Measurements from ENCODE around the gene NAV1.

Gene NAV1

DNA sequence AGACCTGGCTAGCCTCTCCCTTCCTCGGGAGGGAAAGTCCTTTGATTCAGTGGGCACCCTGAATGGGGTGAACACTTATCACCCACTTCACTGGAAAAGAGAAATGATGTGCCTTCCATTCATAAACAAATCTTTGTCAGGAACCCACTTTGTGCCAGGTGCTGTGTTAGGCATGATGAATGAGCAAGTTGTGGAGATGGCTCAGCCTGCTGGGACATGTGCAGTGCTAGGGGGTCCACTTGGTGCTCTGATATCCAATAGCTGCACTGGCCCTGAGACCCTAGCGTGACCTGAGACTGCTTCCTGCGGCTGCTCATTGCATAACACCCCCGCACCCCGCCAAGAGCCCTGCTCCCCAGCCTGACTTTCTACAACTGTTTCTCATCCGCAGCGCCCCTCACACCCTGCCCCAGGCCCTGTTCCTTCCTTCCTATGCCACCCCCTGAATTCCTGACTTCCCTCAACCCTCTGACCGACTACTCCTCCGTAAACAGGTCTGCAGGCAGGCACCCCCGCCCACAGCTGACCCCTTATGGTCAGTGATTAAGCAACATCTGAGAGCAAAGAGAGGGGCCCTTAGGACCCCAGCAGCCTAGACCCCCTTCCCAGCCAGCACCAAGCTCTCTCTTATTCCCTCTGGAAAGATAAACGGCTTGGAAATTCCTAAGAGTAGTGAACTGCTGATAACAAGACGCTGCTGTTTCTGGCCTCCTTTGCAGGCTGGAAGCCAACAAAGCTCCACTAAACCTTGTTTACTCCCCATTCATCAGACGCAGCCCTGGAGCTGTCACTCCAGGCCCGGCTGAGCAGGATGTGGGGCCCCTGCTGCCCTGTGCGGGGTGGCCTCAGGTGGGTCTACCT is 44.9 kb upstream of the NAV1 start:
- Histone ChIP-seq H3K4me2 (no peak overlapping the region), H3K4me1 (peaks cover 26 to 40% (median 31%) of the 10 kb centered on the region in 10 experiments), H3K36me3 (peaks cover 44 to 72% (median 53%) of the 10 kb centered on the region in 11 experiments), H3K9me3 (replicated peaks in 1 of 11) (peaks cover 0 to 20% (median 7%) of the 10 kb centered on the region in 11 experiments; a peak in 13 of 22 replicates), H4K20me1 (peaks cover 0 to 39% (median 11%) of the 10 kb centered on the region in 11 experiments; a peak in 15 of 22 replicates), H3K9ac (no peak overlapping the region), H3K27me3 (no peaks in the 10 kb centered on the region), H3K27ac (no peak overlapping the region), H3K4me3 (no peak overlapping the region)
- no peak for TF ChIP-seq Cebpa-rat (IDR thresholded peaks at IDR 0.05)

DNA sequence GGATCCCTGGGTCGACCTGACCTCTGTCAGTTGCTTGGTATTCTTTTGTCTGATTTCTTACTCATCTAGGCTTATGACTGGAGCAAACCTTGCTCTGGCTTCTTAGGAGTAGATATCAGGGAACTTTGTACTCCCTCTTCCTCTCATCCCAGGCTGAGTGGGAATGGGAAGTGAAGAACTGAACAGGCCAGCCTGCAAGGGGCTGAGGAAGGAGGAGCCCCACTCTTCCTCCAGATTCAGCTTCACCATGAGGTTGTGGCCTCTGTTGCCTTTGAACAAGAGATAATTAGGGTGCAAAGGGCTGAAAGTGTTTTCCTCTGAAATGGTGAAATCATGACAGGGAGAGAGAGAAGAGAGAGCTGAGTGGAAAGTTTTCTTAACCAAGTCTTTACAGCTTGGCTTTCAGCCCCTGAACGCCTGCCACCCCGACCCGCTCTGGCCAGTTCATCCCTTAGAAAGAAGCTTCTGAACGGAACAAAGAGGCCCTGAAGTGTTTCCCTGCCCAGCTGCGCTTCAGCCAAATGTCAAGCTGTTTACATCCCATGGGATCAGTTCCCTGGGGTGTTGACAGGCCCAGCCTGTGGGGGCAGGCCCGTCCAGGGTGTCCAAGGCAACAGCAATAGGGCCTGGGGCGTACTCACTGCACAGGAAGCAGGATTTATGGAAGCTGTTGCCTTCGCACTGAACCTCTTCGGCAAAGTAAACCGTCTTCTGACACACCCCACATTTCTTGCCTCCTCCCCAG is 43.2 kb upstream of the NAV1 start:
- peaks cover 36 to 66% (median 44%) of the 10 kb centered on the region in 11 experiments for H3K36me3 ChIP-seq
- H3K27ac ChIP-seq = no peak overlapping the region
- H3K4me3 ChIP-seq = no peak overlapping the region
- no peaks in the 10 kb centered on the region for H3K27me3 ChIP-seq
- TF ChIP-seq Cebpa-rat (IDR thresholded peaks at IDR 0.05) = no peak
- peaks cover 0 to 20% (median 7%) of the 10 kb centered on the region in 11 experiments; a peak in 13 of 22 replicates for H3K9me3 ChIP-seq (replicated peaks in 1 of 11)
- peaks cover 12 to 22% (median 15%) of the 10 kb centered on the region in 10 experiments for H3K4me1 ChIP-seq
- H4K20me1 ChIP-seq = peaks cover 0 to 52% (median 17%) of the 10 kb centered on the region in 11 experiments; a peak in 16 of 22 replicates
- peak overlapping the region in 2 of 11 experiments; percentile 2 to 35; a peak in 2 of 22 replicates for H3K9ac ChIP-seq
- peak overlapping the region in 7 of 11 experiments; percentile 19 to 54 (median 46); a peak in 13 of 22 replicates for H3K4me2 ChIP-seq

DNA sequence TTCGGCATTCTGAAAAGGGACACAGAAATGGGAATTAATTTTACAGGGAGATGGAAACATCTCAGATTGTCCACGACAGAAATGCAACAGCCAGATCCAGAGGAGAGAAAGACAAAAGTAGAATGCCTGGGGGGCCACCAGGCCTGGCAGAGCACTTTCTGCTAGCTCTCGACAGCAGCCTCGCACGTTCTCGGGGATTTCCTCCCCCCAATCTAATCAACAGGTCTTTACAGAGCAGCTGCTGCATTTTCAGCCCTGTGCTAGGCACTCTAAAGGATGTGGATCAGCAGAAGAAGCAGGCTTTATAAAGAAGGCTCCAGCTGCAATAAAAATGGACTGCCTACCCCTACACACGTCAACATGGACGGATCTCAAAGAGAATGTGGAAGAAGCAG is 42.6 kb upstream of the NAV1 start:
- peaks cover 0 to 52% (median 23%) of the 10 kb centered on the region in 11 experiments; a peak in 16 of 22 replicates for H4K20me1 ChIP-seq
- no peak for TF ChIP-seq Cebpa-rat (IDR thresholded peaks at IDR 0.05)
- peaks cover 0 to 20% (median 7%) of the 10 kb centered on the region in 11 experiments; a peak in 13 of 22 replicates for H3K9me3 ChIP-seq (replicated peaks in 1 of 11)
- H3K4me2 ChIP-seq = peak overlapping the region in 7 of 11 experiments; percentile 19 to 54 (median 46); a peak in 11 of 22 replicates
- no peak overlapping the region; a peak in 1 of 22 replicates for H3K9ac ChIP-seq
- H3K4me3 ChIP-seq = no peak overlapping the region
- H3K36me3 ChIP-seq = peaks cover 36 to 66% (median 44%) of the 10 kb centered on the region in 11 experiments
- H3K27me3 ChIP-seq = no peaks in the 10 kb centered on the region
- peaks cover 6 to 17% (median 10%) of the 10 kb centered on the region in 10 experiments for H3K4me1 ChIP-seq
- no peak overlapping the region for H3K27ac ChIP-seq

DNA sequence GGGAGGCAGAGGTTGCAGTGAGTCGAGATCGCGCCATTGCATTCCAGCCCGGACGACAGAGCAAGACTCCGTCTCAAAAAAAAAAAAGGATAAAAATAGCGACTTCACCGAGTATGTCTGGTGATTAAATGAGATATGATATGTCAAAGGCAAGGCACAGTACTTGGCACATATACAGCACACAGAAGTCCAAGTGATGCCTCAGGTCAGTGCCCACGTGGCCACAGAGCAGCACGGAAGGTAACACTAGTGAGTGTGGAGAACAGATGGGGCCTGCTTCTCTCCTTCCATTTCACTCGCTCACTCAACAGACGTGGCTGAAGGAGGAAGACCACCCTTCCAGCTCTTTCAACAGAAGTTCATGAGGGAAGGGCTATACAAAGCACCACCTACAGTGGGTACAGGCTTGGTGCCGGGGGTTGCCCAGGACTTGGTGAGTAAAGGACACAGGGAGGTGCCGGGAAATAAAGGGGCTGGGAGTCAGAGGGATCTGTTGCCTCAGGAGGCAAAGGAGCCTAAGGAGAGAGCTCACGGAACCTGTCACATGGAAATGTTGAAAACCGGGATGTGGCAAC is 40.9 kb upstream of the NAV1 start:
- Histone ChIP-seq H3K4me2 (no peak overlapping the region), H3K27ac (no peak overlapping the region), H4K20me1 (peaks cover 0 to 58% (median 24%) of the 10 kb centered on the region in 11 experiments; a peak in 16 of 22 replicates), H3K4me1 (peaks cover 0 to 22% (median 12%) of the 10 kb centered on the region in 10 experiments; a peak in 16 of 20 replicates), H3K9ac (no peak overlapping the region), H3K36me3 (peaks cover 29 to 54% (median 36%) of the 10 kb centered on the region in 11 experiments), H3K4me3 (no peak overlapping the region), H3K9me3 (replicated peaks in 1 of 11) (peaks cover 0 to 16% (median 7%) of the 10 kb centered on the region in 11 experiments; a peak in 13 of 22 replicates), H3K27me3 (no peaks in the 10 kb centered on the region)
- no peak for TF ChIP-seq Cebpa-rat (IDR thresholded peaks at IDR 0.05)

DNA sequence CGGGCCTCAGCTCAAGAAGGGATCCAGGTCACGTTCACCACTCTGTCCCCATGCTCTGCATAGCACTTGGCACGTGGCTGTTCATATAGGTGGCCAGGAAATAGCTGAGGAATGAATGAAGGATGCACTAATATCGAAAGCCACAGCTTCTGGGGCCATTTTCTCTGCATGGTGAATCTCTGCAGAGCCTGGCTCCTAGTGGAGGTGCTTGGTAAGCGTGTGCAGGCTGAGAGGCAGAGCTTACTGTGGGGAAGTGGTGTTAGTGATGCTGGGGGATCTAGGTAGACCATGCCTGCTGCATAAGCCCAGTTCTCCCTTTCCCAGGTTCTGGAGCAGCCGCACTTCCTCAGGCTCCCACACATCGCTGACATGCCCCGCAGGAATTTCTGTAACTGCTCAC is 40.3 kb upstream of the NAV1 start:
- H3K4me1 ChIP-seq = peaks cover 0 to 28% (median 17%) of the 10 kb centered on the region in 10 experiments; a peak in 17 of 20 replicates
- peaks cover 0 to 64% (median 26%) of the 10 kb centered on the region in 11 experiments; a peak in 16 of 22 replicates for H4K20me1 ChIP-seq
- H3K36me3 ChIP-seq = peaks cover 23 to 54% (median 30%) of the 10 kb centered on the region in 11 experiments
- no peak overlapping the region for H3K4me2 ChIP-seq
- no peak overlapping the region for H3K4me3 ChIP-seq
- no peaks in the 10 kb centered on the region for H3K27me3 ChIP-seq
- no peak overlapping the region for H3K9ac ChIP-seq
- H3K27ac ChIP-seq = no peak overlapping the region
- peaks cover 0 to 10% (median 4%) of the 10 kb centered on the region in 11 experiments; a peak in 13 of 22 replicates for H3K9me3 ChIP-seq (replicated peaks in 1 of 11)
- no peak for TF ChIP-seq Cebpa-rat (IDR thresholded peaks at IDR 0.05)

DNA sequence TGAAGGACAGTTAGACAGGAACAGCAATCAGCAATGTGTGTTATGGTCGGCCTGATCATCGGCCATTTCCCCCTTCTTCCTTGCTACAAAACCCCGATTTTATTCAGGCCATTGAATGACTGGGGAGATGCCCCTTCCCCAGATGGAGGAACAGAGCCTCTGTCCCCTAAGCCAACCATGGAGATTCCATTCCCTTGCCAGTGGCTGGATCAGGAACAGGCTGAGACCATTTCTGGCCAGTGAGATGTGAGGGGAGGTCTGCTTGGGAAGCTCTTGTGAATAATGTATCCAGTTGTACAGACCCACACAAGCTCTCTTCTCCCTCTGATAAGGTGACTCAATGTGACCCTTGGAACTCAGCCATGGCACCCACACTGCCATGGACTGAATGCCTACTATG is 39.7 kb upstream of the NAV1 start:
- H3K27ac ChIP-seq = no peak overlapping the region
- H3K9ac ChIP-seq = no peak overlapping the region
- H3K4me2 ChIP-seq = no peak overlapping the region
- no peaks in the 10 kb centered on the region for H3K27me3 ChIP-seq
- peaks cover 0 to 69% (median 26%) of the 10 kb centered on the region in 11 experiments; a peak in 16 of 22 replicates for H4K20me1 ChIP-seq
- H3K4me3 ChIP-seq = no peak overlapping the region
- peaks cover 18 to 50% (median 25%) of the 10 kb centered on the region in 11 experiments for H3K36me3 ChIP-seq
- H3K9me3 ChIP-seq (replicated peaks in 1 of 11) = peaks cover 0 to 4% (median 0%) of the 10 kb centered on the region in 11 experiments; a peak in 5 of 22 replicates
- H3K4me1 ChIP-seq = peaks cover 0 to 29% (median 19%) of the 10 kb centered on the region in 10 experiments; a peak in 17 of 20 replicates
- no peak for TF ChIP-seq Cebpa-rat (IDR thresholded peaks at IDR 0.05)

DNA sequence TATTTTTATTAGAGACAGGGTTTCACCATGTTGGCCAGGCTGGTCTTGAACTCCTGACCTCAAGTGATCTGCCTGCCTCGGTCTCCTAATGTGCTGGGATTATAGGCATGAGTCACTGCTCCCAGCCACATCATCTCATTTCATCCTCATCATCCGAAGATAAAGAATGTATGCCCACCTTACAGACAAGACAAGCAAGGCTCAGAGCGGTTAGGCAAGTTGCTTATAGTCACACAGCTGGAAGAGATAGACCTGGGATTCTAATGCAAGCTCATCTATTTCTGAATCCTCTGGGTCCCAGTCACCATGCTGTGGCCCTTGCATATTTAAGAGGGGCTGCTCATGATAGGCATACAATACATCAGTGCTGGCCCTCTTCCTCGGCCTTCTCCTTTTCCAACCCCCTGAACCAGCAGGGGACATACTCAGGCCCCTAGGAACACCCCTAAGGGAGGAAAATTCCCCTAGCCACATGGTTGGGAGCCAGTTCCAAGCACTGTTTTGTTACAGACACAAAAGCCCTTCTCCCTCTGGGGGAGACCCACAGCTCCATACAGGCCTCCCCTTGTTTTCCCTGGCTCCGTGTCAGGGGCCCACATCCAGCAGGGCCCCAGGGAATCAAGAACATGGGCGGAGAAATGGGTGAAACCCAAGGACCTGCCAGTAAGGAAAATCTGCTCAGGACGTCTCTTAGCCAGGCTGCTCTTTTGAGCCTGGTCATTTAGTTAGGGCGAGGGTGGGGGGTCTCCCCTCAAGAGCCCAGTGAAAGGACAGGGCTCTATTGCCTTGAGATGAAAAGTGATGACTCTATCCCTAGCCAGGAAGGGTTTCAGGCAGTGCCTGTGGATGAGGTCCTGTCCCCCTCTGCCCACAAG is 38.9 kb upstream of the NAV1 start:
- Histone ChIP-seq H3K27ac (no peak overlapping the region), H3K9me3 (replicated peaks in 1 of 11) (no peaks in the 10 kb centered on the region), H3K4me2 (no peak overlapping the region), H4K20me1 (peaks cover 0 to 77% (median 26%) of the 10 kb centered on the region in 11 experiments; a peak in 16 of 22 replicates), H3K36me3 (peaks cover 9 to 41% (median 16%) of the 10 kb centered on the region in 11 experiments), H3K9ac (no peak overlapping the region), H3K4me3 (no peak overlapping the region), H3K27me3 (no peaks in the 10 kb centered on the region), H3K4me1 (peaks cover 6 to 36% (median 26%) of the 10 kb centered on the region in 10 experiments)
- TF ChIP-seq Cebpa-rat (IDR thresholded peaks at IDR 0.05) = no peak

Measured in BLaER1 treated with 17β-estradiol and CSF1 and Interleukin-3, amounts not matched to agents 10 nM and 100 nM (cell line).